ENCODE measurements around the gene HYLS1.

The HYLS1 gene

GRCh38 chr11:125923633-125924032 is 36.2 kb downstream of the HYLS1 start:
- Histone ChIP-seq H3K4me3 (ENCODE audit: low read depth, low read length) (no peak overlapping the region), H3K9me3 (no peaks in the 10 kb centered on the region), H3K27me3 (no peaks in the 10 kb centered on the region), H3K4me1 (peaks cover 12% of the 10 kb centered on the region), H3K36me3 (no peaks in the 10 kb centered on the region)
- TF ChIP-seq, protein P1, sequence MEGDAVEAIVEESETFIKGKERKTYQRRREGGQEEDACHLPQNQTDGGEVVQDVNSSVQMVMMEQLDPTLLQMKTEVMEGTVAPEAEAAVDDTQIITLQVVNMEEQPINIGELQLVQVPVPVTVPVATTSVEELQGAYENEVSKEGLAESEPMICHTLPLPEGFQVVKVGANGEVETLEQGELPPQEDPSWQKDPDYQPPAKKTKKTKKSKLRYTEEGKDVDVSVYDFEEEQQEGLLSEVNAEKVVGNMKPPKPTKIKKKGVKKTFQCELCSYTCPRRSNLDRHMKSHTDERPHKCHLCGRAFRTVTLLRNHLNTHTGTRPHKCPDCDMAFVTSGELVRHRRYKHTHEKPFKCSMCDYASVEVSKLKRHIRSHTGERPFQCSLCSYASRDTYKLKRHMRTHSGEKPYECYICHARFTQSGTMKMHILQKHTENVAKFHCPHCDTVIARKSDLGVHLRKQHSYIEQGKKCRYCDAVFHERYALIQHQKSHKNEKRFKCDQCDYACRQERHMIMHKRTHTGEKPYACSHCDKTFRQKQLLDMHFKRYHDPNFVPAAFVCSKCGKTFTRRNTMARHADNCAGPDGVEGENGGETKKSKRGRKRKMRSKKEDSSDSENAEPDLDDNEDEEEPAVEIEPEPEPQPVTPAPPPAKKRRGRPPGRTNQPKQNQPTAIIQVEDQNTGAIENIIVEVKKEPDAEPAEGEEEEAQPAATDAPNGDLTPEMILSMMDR (IDR thresholded peaks at IDR 0.05; ENCODE audit: low read depth, low read length) = no peak
- no peak for DNase-seq

GRCh38 chr11:125924384-125925007 is 37.0 kb downstream of the HYLS1 start:
- no peaks in the 10 kb centered on the region for H3K27me3 ChIP-seq
- peaks cover 12% of the 10 kb centered on the region for H3K4me1 ChIP-seq
- H3K4me3 ChIP-seq (ENCODE audit: low read depth, low read length) = no peak overlapping the region
- DNase-seq = no peak
- no peaks in the 10 kb centered on the region for H3K9me3 ChIP-seq
- TF ChIP-seq, protein P1 (IDR thresholded peaks at IDR 0.05; ENCODE audit: low read depth, low read length) = no peak
- no peaks in the 10 kb centered on the region for H3K36me3 ChIP-seq

- TF ChIP-seq, protein P1 (IDR thresholded peaks at IDR 0.05; ENCODE audit: low read depth, low read length) = 0 out of 2 replicates have a peak, but pooled peaks have one; percentile 2
- H3K27me3 ChIP-seq = no peaks in the 10 kb centered on the region
- DNase-seq = no peak
- peaks cover 12% of the 10 kb centered on the region for H3K4me1 ChIP-seq
- H3K4me3 ChIP-seq (ENCODE audit: low read depth, low read length) = no peak overlapping the region
- no peaks in the 10 kb centered on the region for H3K9me3 ChIP-seq
- H3K36me3 ChIP-seq = no peaks in the 10 kb centered on the region
Observed at GRCh38 chr11:125925247-125925740, 37.8 kb downstream of the HYLS1 start.

DNA sequence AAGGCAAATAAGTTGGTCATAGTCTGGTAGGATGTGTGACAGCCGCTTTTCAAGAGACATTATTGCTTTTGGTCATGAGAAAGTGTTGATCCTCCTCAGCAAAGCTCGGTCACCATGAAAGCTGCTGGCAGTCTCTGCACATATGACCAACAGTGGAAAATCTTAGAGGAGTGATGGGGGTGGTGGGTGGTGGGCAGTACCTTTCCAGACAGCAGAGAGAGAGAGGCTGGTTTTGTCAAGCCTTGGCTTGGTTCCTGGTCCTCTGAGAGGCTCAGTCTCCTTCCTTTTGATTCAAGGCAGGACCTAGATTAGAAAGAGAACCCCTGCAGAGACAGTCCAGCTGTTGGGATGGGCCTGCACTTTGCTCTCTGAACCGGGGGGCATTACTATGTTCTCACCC is 38.3 kb downstream of the HYLS1 start:
- Histone ChIP-seq H3K27me3 (no peaks in the 10 kb centered on the region), H3K9me3 (no peaks in the 10 kb centered on the region), H3K36me3 (no peaks in the 10 kb centered on the region), H3K4me1 (peaks cover 12% of the 10 kb centered on the region), H3K4me3 (ENCODE audit: low read depth, low read length) (no peak overlapping the region)
- no peak for DNase-seq
- TF ChIP-seq, protein P1 (IDR thresholded peaks at IDR 0.05; ENCODE audit: low read depth, low read length) = no peak

DNA sequence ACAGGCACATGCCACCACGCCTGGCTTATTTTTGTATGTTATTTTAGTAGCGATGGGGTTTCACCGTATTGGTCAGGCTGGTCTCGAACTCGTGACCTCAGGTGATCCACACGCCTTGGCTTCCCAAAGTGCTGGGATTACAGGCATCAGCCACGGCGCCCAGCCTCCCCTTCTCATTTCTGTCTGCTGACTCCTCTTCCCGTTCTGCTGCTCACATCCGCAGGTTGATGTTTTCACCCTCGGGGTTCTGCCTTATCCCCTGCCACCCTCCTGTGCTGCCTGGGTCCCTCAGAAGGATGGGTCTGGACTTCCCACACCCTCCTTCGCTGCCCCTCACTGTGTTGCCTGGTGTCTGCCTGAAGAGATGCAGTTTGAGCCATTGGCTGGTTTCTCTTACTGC is 39.2 kb downstream of the HYLS1 start:
- Histone ChIP-seq H3K4me3 (ENCODE audit: low read depth, low read length) (no peak overlapping the region), H3K9me3 (no peaks in the 10 kb centered on the region), H3K4me1 (peaks cover 12% of the 10 kb centered on the region), H3K36me3 (no peaks in the 10 kb centered on the region), H3K27me3 (no peaks in the 10 kb centered on the region)
- TF ChIP-seq, protein P1 (IDR thresholded peaks at IDR 0.05; ENCODE audit: low read depth, low read length) = no peak
- no peak for DNase-seq

GRCh38 chr11:125929445-125930075 is 42.1 kb downstream of the HYLS1 start:
- no peaks in the 10 kb centered on the region for H3K9me3 ChIP-seq
- DNase-seq = no peak
- H3K36me3 ChIP-seq = no peaks in the 10 kb centered on the region
- H3K4me1 ChIP-seq = peaks cover 15% of the 10 kb centered on the region
- no peak overlapping the region for H3K4me3 ChIP-seq (ENCODE audit: low read depth, low read length)
- TF ChIP-seq, protein P1 (IDR thresholded peaks at IDR 0.05; ENCODE audit: low read depth, low read length) = no peak
- H3K27me3 ChIP-seq = no peaks in the 10 kb centered on the region
